Trophoblast cell (in vitro differentiated cells and primary cell): Measurements from ENCODE around the gene GPR42.
A peak's percentile ranks its signal among the peaks of the same experiment; 100 is the strongest.

ENCODE experiments used
- DNase-seq, 2 donors: peaks; one replicate each; pipeline ENCODE4 v3.0.0-alpha.2; 2016
- H2AFZ ChIP-seq: 2 replicates; pipeline ENCODE4 v1.6.1; 2013; ENCODE audit warnings: low read length, moderate library complexity, mild to moderate bottlenecking; ENCODE audit not compliant: insufficient read depth, poor library complexity
- H2AK5ac ChIP-seq: 2 replicates; pipeline ENCODE4 v1.6.1; 2013; ENCODE audit warnings: mild to moderate bottlenecking, low read length
- H2BK120ac ChIP-seq: 2 replicates; pipeline ENCODE4 v1.6.1; 2013; ENCODE audit warnings: low read length, mild to moderate bottlenecking, moderate library complexity; ENCODE audit not compliant: insufficient read depth, poor library complexity
- H2BK12ac ChIP-seq: 2 replicates; pipeline ENCODE4 v1.6.1; 2013; ENCODE audit warnings: mild to moderate bottlenecking, low read length, moderate library complexity
- H2BK5ac ChIP-seq: 2 replicates; pipeline ENCODE4 v1.6.1; 2013; ENCODE audit warnings: low read length, low read depth, moderate library complexity, mild to moderate bottlenecking; ENCODE audit not compliant: poor library complexity
- H3K14ac ChIP-seq: 2 replicates; pipeline ENCODE4 v1.6.1; 2013; ENCODE audit warnings: mild to moderate bottlenecking, low read length
- H3K18ac ChIP-seq: 2 replicates; pipeline ENCODE4 v1.6.1; 2013; ENCODE audit warnings: mild to moderate bottlenecking, low read length
- H3K23ac ChIP-seq: 2 replicates; pipeline ENCODE4 v1.6.1; 2013; ENCODE audit warnings: low read length
- H3K27ac ChIP-seq: 2 replicates; pipeline ENCODE4 v1.5.1; 2013; ENCODE audit warnings: low read depth, mild to moderate bottlenecking, inconsistent platforms, low read length, moderate library complexity
- H3K27me3 ChIP-seq: 2 replicates; pipeline ENCODE4 v1.6.1; 2013; ENCODE audit warnings: inconsistent platforms, mild to moderate bottlenecking, low read length, moderate library complexity; ENCODE audit not compliant: insufficient read depth
- H3K36me3 ChIP-seq, 2 experiments: 1 replicate in 1 of 2; 2 replicates in 1 of 2; pipeline ENCODE4 v1.6.1; 2013; ENCODE audit warnings: low read length in 2 of 2, mild to moderate bottlenecking in 2 of 2, moderate library complexity in 1 of 2; ENCODE audit not compliant: insufficient read depth in 2 of 2, control insufficient read depth in 1 of 2
- H3K4ac ChIP-seq: 2 replicates; pipeline ENCODE4 v1.6.1; 2013; ENCODE audit warnings: low read depth, mild to moderate bottlenecking, low read length, moderate library complexity
- H3K4me1 ChIP-seq, 2 experiments: 1 replicate in 1 of 2; 2 replicates in 1 of 2; pipeline ENCODE4 v1.6.1; 2013; ENCODE audit warnings: low read length in 2 of 2, mild to moderate bottlenecking in 2 of 2, moderate library complexity in 1 of 2; ENCODE audit not compliant: insufficient read depth in 2 of 2, control insufficient read depth in 1 of 2
- H3K4me2 ChIP-seq: 2 replicates; pipeline ENCODE4 v1.6.1; 2013; ENCODE audit warnings: inconsistent platforms, mild to moderate bottlenecking, low read length, moderate library complexity
- H3K4me3 ChIP-seq: 2 replicates; pipeline ENCODE4 v1.5.1; 2013; ENCODE audit warnings: mild to moderate bottlenecking, low read depth, low read length, inconsistent platforms
- H3K79me1 ChIP-seq: one replicate; pipeline ENCODE4 v1.6.1; 2013; ENCODE audit warnings: low read length
- H3K79me2 ChIP-seq: 2 replicates; pipeline ENCODE4 v1.6.1; 2013; ENCODE audit warnings: low read length, mild to moderate bottlenecking; ENCODE audit not compliant: control insufficient read depth, insufficient read depth, poor library complexity
- H3K9ac ChIP-seq: 2 replicates; pipeline ENCODE4 v1.6.1; 2013; ENCODE audit warnings: mild to moderate bottlenecking, low read length
- H3K9me3 ChIP-seq: 2 replicates; pipeline ENCODE4 v1.6.1; 2013; ENCODE audit warnings: low read depth, mild to moderate bottlenecking, control low read depth, inconsistent platforms, low read length; ENCODE audit not compliant: insufficient read depth
- H4K12ac ChIP-seq: 2 replicates; pipeline ENCODE4 v1.6.1; 2013; ENCODE audit warnings: low read depth, mild to moderate bottlenecking, low read length, moderate library complexity
- H4K8ac ChIP-seq: 2 replicates; pipeline ENCODE4 v1.6.1; 2013; ENCODE audit warnings: low read depth, mild to moderate bottlenecking, low read length, moderate library complexity
- H4K91ac ChIP-seq: one replicate; pipeline ENCODE4 v1.6.1; 2013; ENCODE audit warnings: low read depth, mild to moderate bottlenecking, low read length, moderate library complexity
- WGBS: extraction: QIAGEN DNeasy Blood & Tissue Kit; methylation state at CpG from one replicate; pipeline ENCODE4 v1.1.7; 2013; ENCODE audit warnings: missing lambda C conversion rate; ENCODE audit not compliant: insufficient read length, insufficient coverage; ENCODE audit errors: extremely low coverage; 5-methylcytosine and 5-hydroxymethylcytosine counted together

GPR42 gene

DNA sequence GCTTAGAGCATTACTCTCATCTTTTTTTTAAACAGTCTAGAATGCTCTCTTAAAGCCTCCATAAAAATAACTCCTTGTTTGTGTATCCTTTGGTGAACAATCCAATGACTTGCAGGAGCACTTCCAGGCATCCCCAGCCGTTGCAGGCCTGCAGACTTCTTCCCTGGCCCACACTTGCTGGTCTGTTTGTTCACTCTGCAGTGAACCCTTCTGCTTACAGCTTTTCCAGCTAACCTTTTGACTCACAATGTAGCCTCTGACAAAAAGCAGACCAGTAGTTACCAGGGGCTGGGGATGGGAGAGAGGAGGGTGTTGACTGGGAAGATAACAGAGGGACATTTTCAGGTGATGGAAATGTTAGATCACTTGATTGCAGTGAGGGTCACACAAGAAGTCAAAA is 9.1 kb downstream of the GPR42 start:
- no peaks in the 10 kb centered on the region for H3K79me2 ChIP-seq
- WGBS = no CpG with 5 or more reads among the region's 1 CpG
- DNase-seq = no peak
- H2BK12ac ChIP-seq = no peak overlapping the region
- H3K4me2 ChIP-seq = no peak overlapping the region
- H3K9me3 ChIP-seq = peaks cover 10% of the 10 kb centered on the region
- H2AK5ac ChIP-seq = no peak overlapping the region
- H4K8ac ChIP-seq = no peak overlapping the region
- no peaks in the 10 kb centered on the region for H3K4me1 ChIP-seq
- H4K12ac ChIP-seq = no peak overlapping the region
- H3K79me1 ChIP-seq = no peaks in the 10 kb centered on the region
- no peak overlapping the region for H4K91ac ChIP-seq
- no peak overlapping the region for H3K27ac ChIP-seq
- H2BK5ac ChIP-seq = no peak overlapping the region
- H3K23ac ChIP-seq = no peak overlapping the region
- no peaks in the 10 kb centered on the region for H3K36me3 ChIP-seq
- H3K4ac ChIP-seq = no peak overlapping the region
- no peak overlapping the region for H2BK120ac ChIP-seq
- no peak overlapping the region for H3K18ac ChIP-seq
- H3K9ac ChIP-seq = no peak overlapping the region
- H2AFZ ChIP-seq = no peak overlapping the region
- no peaks in the 10 kb centered on the region for H3K27me3 ChIP-seq
- H3K14ac ChIP-seq = no peak overlapping the region
- H3K4me3 ChIP-seq = no peak overlapping the region

- no peak overlapping the region for H2BK120ac ChIP-seq
- peaks cover 10% of the 10 kb centered on the region for H3K9me3 ChIP-seq
- H2BK12ac ChIP-seq = no peak overlapping the region
- no peak overlapping the region for H3K4me2 ChIP-seq
- H3K4me1 ChIP-seq = no peaks in the 10 kb centered on the region
- H2AK5ac ChIP-seq = no peak overlapping the region
- H3K4me3 ChIP-seq = no peak overlapping the region
- no peak overlapping the region for H4K91ac ChIP-seq
- no peak overlapping the region for H3K18ac ChIP-seq
- WGBS = no CpG with 5 or more reads among the region's 9 CpGs
- no peaks in the 10 kb centered on the region for H3K79me2 ChIP-seq
- H2AFZ ChIP-seq = no peak overlapping the region
- H3K36me3 ChIP-seq = no peaks in the 10 kb centered on the region
- H3K23ac ChIP-seq = no peak overlapping the region
- no peaks in the 10 kb centered on the region for H3K79me1 ChIP-seq
- no peak overlapping the region for H2BK5ac ChIP-seq
- no peak overlapping the region for H3K9ac ChIP-seq
- no peak overlapping the region for H3K27ac ChIP-seq
- H4K12ac ChIP-seq = no peak overlapping the region
- H3K14ac ChIP-seq = no peak overlapping the region
- H3K4ac ChIP-seq = no peak overlapping the region
- no peaks in the 10 kb centered on the region for H3K27me3 ChIP-seq
- peak in 1 of 2 donors; percentile 56 for DNase-seq
- H4K8ac ChIP-seq = no peak overlapping the region
Measured at GRCh38 chr19:35380450-35381124, 9.7 kb downstream of the GPR42 start.

DNA sequence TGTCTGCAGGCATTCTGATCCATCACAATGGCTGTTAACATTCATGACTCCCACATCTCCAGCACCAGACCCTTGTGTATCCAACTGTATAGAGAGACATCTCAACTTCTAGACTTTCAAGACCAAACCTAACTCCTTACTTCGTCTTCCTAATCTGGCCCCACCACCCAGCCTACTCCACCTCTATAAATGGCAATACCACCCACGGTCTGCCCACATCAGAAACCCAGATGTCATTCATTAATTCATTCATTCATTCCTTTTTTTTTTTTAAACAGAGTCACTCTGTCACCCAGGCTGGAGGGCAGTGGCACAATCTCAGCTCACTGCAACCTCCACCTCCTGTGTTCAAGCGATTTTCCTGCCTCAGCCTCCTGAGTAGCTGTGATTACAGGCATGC is 10.4 kb downstream of the GPR42 start:
- Histone ChIP-seq H3K4me2 (no peak overlapping the region), H3K27me3 (no peaks in the 10 kb centered on the region), H4K91ac (no peak overlapping the region), H3K4ac (no peak overlapping the region), H3K4me3 (no peak overlapping the region), H2AK5ac (no peak overlapping the region), H3K23ac (no peak overlapping the region), H4K12ac (no peak overlapping the region), H3K14ac (no peak overlapping the region), H2AFZ (no peak overlapping the region), H3K9me3 (peaks cover 10% of the 10 kb centered on the region), H2BK5ac (no peak overlapping the region), H3K9ac (no peak overlapping the region), H2BK12ac (no peak overlapping the region), H3K79me1 (no peaks in the 10 kb centered on the region), H3K4me1 (no peaks in the 10 kb centered on the region), H3K36me3 (no peaks in the 10 kb centered on the region), H3K79me2 (no peaks in the 10 kb centered on the region), H3K27ac (no peak overlapping the region), H4K8ac (no peak overlapping the region), H2BK120ac (no peak overlapping the region), H3K18ac (no peak overlapping the region)
- WGBS = no CpG with 5 or more reads among the region's 3 CpGs
- DNase-seq = no peak

- no peak overlapping the region for H2BK120ac ChIP-seq
- no peaks in the 10 kb centered on the region for H3K36me3 ChIP-seq
- H3K4me1 ChIP-seq = no peaks in the 10 kb centered on the region
- H3K9me3 ChIP-seq = peaks cover 10% of the 10 kb centered on the region
- H3K4me3 ChIP-seq = no peak overlapping the region
- H3K79me1 ChIP-seq = no peaks in the 10 kb centered on the region
- no peak overlapping the region for H2AFZ ChIP-seq
- no peak overlapping the region for H3K14ac ChIP-seq
- no peak overlapping the region for H3K4me2 ChIP-seq
- H4K8ac ChIP-seq = no peak overlapping the region
- DNase-seq = peak in 1 of 2 donors; percentile 77
- no peak overlapping the region for H3K9ac ChIP-seq
- H3K23ac ChIP-seq = no peak overlapping the region
- H3K4ac ChIP-seq = no peak overlapping the region
- WGBS = no CpG with 5 or more reads among the region's 6 CpGs
- no peak overlapping the region for H2BK12ac ChIP-seq
- H4K91ac ChIP-seq = no peak overlapping the region
- no peak overlapping the region for H2AK5ac ChIP-seq
- no peaks in the 10 kb centered on the region for H3K79me2 ChIP-seq
- no peak overlapping the region for H3K27ac ChIP-seq
- H3K27me3 ChIP-seq = no peaks in the 10 kb centered on the region
- H3K18ac ChIP-seq = no peak overlapping the region
- H4K12ac ChIP-seq = no peak overlapping the region
- no peak overlapping the region for H2BK5ac ChIP-seq
Measured at GRCh38 chr19:35381926-35382325, 11.1 kb downstream of the GPR42 start.
